NB4 (cell line): ENCODE data around the gene NPAS3.

Source experiments
- DNase-seq: peaks from one replicate; pipeline ENCODE4 v3.0.0; 2010; ENCODE audit warnings: low read depth
- H3K4me3 ChIP-seq: one replicate; pipeline ENCODE4 v1.5.1; 2011; ENCODE audit warnings: mild to moderate bottlenecking, low read depth, low read length, moderate library complexity
- CTCF ChIP-seq: IDR thresholded peaks from one replicate; pipeline ENCODE4 v1.5.1; 2012; ENCODE audit warnings: low read depth, low read length
- MYC ChIP-seq: IDR thresholded peaks from 2 replicates; pipeline ENCODE4 v1.6.1; 2011; ENCODE audit warnings: low read depth, low read length
- POLR2A ChIP-seq: IDR thresholded peaks from 2 replicates; pipeline ENCODE4 v1.6.1; 2011; ENCODE audit warnings: mild to moderate bottlenecking; ENCODE audit not compliant: insufficient read length; ENCODE audit errors: extremely low read depth
- TF ChIP-seq, protein P1 (sequence below): IDR thresholded peaks from 2 replicates; pipeline ENCODE4 v1.6.1; 2011; ENCODE audit warnings: low read depth, low read length

Gene NPAS3

DNA sequence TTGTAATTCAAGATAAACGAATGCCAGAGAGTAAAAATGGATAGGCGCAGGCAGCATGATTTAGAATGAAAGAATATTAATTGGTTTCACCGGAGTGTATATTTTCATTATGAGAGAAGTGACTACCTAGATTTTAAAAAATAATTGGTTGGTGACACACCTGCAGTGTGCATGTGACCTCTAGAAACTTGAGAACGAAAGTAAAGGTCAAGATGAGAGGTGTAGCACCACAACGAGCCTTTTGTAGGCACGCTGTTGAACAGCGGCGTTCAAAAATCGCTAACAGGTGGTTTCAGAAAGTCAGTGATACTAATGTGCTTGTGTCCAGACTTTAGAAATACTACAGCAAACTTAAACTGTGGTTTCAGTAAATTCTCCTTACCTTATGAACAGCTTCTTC lies 123.8 kb downstream of the NPAS3 start:
- H3K4me3 ChIP-seq, result no peak overlapping the region
- no peak for DNase-seq
- TF ChIP-seq MYC (no peak), POLR2A (no peak), CTCF (no peak)
- TF ChIP-seq, protein P1, sequence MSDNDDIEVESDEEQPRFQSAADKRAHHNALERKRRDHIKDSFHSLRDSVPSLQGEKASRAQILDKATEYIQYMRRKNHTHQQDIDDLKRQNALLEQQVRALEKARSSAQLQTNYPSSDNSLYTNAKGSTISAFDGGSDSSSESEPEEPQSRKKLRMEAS, result no peak

DNA sequence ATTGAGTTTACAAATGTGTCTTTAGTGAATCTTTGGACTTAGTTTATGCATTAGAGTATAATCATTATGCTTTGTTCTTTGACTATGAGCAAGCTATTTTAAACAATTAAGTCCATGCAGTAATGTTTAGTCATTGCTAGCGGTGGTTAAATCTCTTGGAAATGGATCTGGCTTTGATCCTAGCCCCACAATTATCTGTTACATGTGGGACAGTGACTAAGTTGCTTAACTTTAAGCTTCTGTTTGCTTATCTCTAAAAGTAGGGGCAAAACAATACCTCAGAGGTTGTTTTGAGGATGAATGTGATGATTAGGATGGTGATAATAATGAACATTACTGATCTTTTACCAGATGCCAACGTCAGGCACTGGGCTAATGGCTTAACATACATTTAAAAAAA lies 124.2 kb downstream of the NPAS3 start:
- no peak overlapping the region for H3K4me3 ChIP-seq
- no peak for DNase-seq
- TF ChIP-seq, protein P1, result no peak
- no peak for TF ChIP-seq CTCF
- no peak for TF ChIP-seq POLR2A
- no peak for TF ChIP-seq MYC

- TF ChIP-seq, protein P1, result no peak
- no peak for TF ChIP-seq CTCF
- TF ChIP-seq MYC, result no peak
- TF ChIP-seq POLR2A, result no peak
- no peak overlapping the region for H3K4me3 ChIP-seq
- DNase-seq, result no peak
Measured at GRCh38 chr14:33063521-33063920, 124.8 kb downstream of the NPAS3 start.

- no peak overlapping the region for H3K4me3 ChIP-seq
- TF ChIP-seq, protein P1, result no peak
- no peak for TF ChIP-seq MYC
- no peak for TF ChIP-seq POLR2A
- no peak for TF ChIP-seq CTCF
- no peak for DNase-seq
Measured at GRCh38 chr14:33065634-33066033, 127.0 kb downstream of the NPAS3 start.

DNA sequence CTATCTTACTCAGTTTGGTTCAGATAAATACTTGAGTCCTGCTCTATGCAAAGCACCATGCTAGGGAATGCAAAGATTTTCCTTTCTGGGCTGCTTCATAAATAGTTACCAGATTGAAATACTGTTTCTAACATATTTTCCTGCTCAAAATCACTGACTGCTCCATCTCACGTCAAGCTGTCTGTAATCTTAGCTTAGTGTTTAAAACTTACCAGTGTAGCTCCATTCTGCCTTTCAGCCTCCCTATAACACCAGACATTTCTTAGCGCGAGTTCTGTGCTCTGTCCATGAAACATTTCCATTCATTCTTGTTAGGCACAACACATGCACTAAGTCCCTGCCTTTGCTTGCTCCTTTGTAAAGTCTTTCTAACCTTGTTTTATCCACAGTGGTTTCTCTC lies 129.4 kb downstream of the NPAS3 start:
- no peak for DNase-seq
- no peak overlapping the region for H3K4me3 ChIP-seq
- no peak for TF ChIP-seq POLR2A
- TF ChIP-seq, protein P1, result no peak
- no peak for TF ChIP-seq CTCF

DNA sequence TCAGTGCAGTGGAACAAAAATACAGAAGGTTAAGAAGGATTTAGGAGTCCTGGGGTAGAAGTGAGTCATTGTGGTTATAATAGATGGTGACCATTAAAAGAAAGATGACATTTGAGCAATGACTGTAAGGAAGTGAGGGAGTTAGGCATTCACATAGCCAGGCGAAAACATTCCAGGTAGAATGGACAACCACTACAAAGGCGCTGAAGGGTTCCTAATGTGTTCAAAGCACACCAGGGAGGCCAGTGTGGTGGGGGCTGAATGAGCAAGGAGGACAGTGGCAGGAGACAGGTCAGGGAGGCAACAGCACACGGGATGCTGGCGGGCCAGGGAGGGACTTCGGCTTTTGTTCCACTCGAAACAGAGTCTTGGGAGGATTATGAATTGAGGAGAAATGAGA lies 129.9 kb downstream of the NPAS3 start:
- TF ChIP-seq POLR2A (no peak), MYC (no peak), CTCF (no peak)
- TF ChIP-seq, protein P1, result no peak
- no peak for DNase-seq
- H3K4me3 ChIP-seq, result no peak overlapping the region
